ENCODE results near the gene ZAP70.

ZAP70 gene

DNA sequence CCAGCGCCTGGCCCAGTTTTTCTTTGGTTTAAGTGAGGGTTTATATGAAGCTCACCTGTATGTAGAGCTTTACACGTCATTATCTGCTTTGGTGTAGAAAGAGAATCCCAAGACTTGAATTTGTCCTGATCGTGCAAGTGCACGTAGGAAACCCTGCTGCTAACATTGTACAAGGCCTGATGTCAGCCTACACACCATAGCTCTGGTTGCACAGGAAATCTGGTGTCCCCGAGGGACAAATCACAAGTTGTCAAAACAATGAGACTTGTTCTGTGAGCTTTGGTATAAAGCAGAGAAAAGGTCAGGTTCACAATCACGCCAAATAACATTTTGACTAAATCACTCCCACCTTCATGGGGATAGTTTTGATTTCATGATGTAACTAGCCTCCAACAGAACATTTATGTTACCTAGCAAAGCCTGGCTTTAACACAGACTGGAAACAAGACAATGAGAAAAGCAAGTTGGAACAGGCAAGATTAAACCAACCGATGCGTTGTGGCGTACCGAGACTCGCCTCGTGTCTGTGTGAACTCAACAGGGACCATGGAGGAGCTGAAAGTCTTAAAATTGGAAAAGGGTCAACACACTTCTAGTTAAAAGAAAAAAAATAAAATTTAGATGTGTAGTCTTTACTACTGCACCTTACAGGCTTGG is 41.4 kb downstream of the ZAP70 start:
- peak in 1 of 3 experiments; percentile 26 for DNase-seq

DNA sequence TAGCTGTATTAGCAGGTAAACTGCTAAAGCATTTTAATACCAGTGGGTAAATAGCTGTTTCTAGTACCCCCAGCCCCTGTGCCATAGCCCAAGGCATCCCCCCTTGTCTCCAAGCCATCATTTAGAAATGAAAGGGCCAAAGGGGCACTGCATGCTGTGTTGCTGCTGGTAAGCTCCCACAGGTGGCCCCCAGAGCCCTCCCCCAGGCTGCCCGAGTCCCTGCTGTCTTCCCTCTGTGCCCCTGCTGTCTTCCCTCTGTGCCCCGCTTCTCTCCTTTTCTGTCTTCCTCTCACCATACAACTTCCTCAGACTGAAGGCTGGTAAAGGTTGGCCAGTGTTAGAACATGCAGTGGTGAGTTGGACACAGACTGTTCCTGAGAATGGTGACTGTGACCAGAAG is 42.1 kb downstream of the ZAP70 start:
- DNase-seq, result no peak

DNA sequence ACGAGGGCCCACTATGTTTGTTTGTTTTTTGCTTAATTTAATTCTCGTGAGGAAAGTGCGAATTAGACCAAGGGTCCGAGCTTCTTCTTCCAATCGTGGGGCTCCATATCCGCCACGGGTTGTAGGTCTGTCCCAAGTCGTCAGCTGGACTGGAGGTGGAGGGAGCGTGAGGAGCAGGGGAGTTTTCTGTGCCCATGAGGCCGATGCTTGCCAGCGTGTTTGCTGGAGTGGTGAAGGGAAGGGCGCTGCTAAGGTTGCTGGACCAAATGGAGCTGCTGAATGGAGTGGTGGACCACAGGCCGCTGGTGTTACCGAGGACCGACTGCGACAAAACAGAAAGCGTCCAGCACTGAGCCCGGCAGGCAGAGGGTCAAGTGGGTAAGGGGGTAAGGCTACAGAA is 43.7 kb downstream of the ZAP70 start:
- DNase-seq, result no peak

DNA sequence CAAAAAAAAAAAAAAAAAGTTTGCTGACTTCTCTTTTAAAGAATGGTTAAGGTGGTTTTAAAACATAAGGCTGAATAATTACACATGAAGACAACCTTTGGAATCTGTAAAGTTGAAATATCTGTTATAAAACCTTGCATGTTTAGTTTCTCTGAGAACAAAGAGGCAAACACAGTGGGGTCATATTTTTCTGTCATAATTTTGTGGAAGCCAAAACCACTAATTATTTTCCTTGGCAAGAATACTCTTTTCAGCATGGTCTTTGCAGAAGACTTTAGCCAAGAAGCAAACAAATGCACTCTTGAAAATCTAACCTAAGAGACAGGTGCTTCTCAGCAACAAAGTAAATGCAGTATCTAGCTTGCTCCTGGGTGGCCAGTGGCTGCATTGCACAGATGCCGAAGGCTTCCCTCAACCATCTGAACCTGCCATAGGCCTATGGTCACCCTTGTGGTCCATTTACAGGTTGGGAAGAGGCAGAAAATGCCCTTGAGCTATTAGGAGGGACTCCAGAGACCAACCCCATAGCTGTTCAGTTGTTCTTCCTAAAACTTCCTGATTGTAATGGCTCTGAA is 44.8 kb downstream of the ZAP70 start:
- DNase-seq, result no peak

DNA sequence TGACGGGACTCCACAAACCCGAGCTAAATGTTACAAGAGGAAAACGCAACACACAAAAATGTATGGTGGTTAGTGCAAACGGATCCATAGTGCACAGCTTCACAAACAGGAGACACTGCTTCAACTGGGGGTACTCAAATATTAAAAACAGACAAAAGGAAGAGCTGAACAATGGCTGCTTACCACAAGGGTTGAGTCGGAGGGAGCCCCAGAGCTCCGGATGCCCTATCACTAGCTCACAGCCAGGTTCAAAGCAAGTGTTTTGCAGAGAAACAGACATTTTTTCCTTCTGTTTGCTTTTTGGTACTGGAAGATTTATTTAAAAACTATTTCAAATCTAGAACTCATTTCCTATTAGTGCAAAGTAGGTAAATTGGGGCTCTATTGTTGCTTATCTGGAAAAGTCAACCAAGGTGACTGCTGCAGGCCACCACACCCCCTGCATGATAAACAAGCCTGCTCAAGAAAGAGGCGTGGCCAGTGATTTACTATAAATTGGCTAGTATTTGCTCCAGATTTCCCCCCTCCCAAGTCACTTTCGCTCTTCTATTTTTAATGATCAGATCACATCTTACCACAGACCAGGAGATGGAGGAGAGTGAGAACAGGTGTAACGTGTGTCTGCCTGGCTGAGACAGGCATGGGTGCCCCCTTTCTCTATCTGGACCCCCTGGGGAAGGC is 46.5 kb downstream of the ZAP70 start:
- peak in 1 of 3 experiments; percentile 5 for DNase-seq

DNA sequence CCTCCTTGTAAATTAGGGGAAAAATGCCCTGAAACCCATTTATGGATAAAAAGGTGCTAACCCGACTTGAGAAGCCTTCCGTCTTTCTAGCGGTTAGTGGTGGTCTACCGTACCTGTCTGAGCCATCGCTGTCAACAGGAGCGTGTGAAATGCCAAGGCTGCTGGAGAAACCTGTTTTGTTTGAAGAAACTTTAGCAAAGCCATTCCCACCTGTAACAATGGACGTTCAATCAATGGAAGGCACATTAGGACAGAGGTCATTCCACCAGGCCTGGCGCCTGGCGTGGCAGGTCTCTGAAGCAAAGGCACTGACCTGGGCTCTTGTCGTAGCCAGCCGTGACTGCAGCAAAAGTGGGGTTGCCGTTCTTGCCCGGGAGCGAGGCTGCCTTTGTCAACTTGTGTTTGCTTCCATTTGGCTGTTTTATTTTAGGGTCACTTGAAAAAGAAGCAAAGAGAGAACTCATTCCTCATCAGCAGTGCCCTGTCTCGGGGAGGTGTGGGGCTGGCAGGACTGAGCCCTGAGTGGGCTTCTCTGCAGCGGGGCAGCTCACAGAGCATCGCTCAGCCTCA is 47.2 kb downstream of the ZAP70 start:
- DNase-seq, result no peak

DNA sequence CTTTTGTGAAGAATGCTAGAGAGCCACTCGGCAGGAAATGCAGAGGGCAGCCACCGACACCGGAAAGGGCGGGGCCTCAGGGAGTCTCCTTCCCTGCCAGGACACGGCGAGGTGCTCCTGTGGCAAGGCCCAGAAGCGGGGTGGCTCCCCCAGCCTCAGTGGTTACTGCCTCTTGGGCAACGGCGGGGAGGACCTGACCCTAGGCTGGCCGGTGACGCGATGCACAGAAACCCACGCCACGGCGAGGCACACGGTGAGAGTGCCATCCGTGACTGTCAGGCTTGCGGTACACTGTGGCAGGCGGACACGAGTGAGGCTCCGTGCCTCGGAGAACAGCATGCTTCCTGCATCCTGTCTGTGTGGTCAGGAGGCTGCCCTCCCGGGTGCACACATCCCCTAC is 47.8 kb downstream of the ZAP70 start:
- DNase-seq, result no peak

DNA sequence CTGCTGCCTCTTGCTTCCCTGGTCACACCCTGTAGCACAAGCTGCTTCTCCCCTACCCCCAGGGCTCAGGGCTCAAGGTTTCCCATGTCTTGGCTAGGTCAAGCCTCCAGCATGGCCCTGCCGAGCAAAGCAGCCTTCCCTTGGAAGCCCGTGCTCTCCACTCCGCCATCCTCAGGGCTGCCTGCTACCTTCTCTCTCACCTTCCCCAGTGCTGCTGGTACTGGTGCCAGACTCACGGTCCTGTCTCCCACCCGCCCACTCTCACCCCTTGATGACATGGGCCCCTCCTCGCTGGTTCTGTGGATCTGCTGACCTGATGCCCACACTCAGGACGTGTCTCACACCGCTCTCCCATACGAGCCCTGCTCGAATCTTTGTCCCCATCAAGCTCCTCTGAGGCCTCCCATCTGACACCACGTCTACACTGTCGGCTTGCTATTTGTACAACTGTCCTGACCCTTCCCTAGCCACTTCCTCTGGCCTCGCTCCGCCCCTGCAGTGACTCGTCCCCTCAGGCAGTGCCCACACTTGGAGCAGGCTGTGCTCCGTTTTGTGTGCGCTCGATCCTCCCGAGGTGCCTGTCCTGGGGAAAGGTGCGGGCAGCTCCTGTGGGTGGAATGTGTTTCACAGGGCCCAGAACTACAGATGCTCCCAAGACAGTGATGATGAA is 49.9 kb downstream of the ZAP70 start:
- no peak for DNase-seq

DNA sequence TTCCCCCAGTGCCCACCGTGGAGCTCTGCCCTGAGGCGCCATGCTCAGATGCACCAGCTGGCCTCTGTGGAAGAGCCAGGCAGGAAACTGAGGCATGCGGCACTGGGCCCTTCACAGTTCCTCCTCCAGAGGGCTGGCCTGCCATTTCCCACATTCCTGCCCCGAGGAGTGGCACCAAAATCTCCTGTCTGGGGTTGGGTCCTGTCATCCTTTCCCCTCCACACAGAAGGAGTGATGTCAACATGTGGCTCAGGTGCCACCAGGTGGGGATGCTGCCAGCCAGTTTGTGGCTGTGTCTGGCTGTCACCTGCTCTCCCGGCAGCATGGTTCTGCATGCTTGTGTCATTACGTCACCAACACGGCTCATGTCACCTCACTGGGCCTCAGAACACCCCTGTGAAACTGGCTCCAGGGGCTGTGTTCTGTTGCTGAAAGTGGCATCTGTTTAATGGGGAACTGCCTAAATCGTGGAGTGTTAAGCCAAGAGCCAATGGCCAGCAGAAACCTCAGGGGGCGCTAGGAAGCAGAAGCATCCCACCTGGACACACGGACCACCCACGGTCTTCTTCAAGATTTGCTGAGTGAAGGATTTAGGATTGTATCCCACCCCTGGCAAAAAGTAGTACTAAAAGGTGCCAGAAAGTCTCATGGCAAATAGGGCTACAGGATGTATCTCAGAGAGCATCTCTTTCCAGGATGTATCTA is 51.3 kb downstream of the ZAP70 start:
- peak; percentile 24 to 41 (median 36) for DNase-seq

DNA sequence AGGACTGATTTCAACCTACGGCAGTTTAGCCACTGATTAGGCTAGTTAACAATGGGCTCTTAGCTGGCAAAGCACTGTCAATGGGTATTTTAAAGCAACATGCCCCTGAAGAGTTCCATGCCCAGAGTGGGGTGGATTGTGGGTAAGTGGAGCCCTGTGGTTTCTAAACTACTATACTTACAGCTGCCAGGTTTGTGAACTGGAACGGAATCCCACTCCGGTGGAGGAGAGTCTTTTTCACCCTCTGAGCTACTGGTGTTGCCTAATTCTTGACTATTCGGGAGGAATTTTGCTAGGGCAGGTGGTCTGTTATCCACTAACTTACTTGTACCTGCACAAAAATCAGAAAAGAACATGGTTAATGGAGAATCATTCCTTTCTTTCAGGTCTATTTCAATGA is 52.6 kb downstream of the ZAP70 start:
- peak in 2 of 3 experiments; percentile 34 to 86 for DNase-seq

DNA sequence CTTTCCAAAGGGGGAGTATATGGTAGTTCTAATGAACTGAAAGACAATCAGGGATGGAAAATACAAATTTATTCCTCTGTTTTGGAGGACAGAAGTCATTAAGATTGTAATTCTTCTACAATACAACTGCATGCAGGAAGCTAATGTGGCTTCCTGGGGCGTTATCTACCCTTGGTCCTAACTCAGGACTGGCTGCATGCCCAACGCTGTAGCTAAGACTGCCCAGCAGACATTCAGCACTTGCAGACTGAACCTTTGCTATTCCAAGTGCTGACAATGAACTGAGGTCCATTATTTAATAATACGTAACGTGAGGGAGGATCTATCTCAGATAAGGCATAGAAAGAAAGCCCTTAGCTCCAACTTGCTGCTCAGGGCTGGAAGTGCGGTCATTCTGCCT is 53.2 kb downstream of the ZAP70 start:
- no peak for DNase-seq

DNA sequence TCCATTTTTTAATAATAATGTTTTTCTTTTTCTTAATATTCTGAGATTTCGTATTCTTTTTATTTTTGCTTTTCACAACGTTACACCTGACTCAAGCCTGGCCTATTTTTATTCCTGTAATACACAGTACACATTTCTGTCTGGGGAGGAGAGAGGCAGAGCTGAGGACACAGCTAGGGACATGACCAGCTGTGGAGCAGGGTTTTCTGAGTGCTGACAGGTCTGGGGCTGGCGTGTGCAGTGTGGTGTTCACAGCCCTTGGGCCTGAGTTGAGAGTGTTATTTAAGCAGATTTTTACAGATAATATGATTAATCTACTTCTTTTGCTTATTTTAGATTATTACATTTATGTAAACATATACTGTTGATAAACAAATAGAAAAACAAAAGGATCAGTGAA is 55.9 kb downstream of the ZAP70 start:
- no peak for DNase-seq

DNA sequence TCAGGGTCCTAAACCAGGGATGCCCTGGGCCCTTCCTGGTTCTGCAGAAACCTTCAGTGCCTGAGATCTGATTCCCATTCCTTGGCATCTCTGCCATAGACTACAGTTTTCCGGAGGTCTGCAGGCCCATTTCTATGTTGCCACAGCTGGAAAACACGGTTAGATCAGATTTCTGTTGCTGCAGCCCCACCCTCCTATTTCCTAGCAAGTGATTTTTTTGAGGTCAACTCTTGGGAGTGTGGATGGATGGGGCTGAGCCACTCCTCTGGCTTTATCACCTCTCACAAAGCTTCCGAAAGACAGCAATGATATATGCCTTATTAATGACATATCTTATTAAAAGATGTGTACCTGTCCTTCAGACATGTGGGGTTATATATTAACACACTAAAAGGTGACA is 56.3 kb downstream of the ZAP70 start:
- DNase-seq, result no peak

DNA sequence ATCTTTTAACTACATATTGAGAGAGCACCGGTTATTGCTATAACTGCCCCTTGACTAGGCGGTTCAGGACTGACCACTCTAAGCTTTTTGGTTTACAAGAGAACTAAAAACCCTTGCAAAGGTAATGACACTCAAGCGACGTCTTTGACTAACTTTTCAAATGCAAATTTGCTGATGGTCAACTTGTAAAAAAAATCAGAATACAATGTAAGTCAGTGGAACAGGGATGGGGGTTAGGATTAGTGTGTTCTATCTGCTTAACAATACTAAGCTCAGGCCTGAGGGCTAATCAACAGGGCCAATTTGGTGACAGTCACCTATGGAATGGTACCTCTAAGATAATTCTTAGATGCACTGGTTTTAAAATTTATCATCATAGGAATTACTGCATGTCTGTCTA is 57.1 kb downstream of the ZAP70 start:
- DNase-seq, result no peak

DNA sequence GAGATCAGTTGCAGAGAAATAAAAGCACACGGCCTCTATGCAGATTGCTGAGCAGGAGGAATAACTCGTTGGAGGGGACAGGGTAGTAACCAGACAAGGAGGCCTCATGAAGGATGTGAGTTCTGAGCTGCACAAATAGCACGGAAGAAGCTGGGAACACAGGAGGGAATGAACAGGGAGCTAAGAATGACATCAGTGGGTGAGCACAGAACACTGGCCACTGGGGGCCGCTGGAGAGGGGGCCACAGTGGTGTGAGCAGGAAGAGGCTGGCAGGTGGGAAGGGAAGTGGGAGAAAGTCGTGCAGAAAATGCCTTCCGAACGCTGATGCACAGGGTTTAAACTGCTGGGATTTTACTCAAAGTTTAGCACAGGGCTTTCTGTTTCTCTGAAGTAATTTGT is 61.0 kb downstream of the ZAP70 start:
- DNase-seq, result peak in 1 of 3 experiments; percentile 16

DNA sequence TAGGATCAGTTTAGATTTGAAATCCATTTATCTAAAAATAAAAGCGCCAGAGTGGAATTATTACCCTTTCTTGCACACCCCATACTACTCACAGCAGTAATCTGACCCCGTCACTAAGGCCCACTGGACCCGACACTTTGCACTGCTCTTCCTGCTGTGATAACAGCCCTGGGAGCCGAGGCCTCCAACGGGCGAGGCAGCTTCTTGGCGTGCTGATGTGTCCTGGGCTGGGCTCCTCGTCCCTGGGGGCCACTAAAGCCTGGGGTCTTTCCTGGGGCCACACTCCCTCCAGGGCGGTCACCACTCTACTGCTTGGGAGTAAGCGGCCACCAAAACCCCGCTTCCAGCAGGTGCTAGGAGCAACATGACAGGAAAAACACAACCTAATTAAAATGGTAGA is 61.7 kb downstream of the ZAP70 start:
- DNase-seq, result peak in 1 of 3 experiments; percentile 32

DNA sequence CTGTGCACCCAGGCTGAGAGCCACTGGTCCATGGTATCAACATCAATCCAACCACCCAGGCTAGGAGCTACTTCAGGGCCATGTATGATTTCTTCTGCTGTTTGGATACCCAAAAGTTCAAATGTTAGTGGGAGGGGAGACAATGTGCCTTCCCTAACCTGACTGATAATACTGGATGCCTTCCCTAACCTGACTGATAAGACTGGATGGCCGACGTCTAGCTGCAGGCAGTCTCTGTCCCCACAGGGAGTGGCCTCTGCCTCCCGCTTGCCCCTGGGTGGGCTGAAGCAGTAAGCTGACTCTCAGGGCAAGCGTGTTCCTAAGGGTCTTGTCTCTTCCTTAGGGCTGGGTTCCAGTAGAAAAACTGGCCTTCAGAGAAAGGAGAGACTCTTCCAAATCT is 65.8 kb downstream of the ZAP70 start:
- no peak for DNase-seq

DNA sequence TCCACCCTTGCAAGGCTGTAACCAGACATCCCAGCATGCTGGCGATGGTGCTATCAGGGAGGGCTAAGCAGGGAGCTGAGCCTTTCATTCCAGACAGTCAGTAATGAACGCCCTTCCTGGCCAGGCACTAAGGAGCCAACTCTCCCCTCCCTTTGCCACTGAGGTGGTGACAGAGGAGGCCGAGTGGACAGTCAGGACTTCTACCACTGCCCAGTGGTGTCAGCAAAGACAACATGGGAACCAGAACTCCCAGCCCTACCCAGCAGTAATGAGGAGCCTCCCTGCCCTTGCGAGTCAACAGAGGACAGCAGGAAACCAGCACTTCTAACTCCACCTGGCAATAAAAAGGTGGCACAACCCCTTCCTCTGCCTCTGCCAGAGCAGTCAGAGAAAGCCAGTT is 68.6 kb downstream of the ZAP70 start:
- DNase-seq, result peak in 1 of 3 experiments; percentile 52

DNA sequence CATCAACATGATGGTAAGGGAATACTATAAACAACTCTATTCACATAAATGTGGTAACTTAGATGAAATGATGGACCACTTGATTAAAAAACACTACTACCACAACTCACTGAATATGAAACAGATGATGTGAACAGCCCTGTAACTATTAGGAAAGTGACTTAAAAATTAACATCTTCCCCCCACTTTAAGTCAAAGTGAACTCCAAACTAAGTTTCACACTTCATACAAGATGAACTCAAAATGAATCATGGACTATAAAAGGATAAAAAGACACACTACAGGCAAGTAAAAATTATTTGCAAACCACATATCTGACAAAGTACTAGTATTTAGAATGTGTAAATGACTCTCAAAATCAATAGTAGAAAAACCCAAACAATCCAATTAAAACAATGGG is 71.6 kb downstream of the ZAP70 start:
- DNase-seq, result no peak

DNA sequence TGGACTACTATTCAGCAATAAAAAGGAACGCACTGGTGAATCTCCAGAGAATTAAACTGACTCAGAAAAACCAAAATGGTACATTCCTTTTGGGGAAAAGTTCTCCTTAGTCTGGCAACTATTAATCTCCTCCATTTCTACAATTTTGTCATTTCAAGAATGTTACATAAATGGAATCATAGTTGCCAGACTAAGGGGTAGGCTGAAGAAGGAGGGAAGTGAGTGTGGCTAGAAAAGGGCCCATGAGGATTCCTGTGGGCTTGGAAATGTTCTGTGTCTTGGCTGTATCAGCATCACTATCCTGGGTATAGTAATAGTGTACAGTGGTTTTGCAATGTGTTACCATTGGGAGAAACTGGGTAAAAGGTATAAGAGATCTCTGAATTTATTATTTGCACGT is 72.4 kb downstream of the ZAP70 start:
- DNase-seq, result no peak

DNA sequence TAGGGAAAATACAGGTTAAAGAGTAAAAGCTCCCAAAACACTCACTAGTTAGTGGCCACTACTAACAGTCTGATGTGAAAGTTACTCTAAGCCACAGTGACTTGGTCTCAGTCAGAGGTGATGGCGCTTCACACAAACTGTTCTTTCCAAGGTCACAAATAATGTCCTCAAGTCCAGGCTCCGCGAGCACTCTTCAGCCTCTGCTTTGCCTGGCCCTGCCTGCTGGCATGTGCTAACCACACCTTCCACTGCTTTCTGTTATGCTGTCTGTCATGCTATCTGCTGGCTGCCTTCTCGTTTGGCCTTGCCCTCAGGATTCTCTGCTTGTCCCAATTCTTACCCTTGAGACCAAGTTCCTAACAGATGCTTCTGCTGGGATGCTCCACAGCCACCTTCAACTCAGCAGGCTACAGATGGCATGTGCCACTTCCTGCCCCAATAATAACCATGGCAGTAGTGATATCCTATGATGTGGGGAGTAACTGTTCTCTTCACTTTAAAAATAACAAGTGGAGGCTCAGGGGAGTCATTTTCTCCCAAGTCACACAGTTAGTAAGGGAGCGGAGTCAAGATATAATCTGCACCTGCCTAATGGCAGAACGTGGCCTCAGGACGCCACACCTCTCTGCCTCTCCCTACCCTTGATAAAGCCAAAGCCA is 75.7 kb downstream of the ZAP70 start:
- no peak for DNase-seq

All from NCI-H1417 (cell line).